CD14-positive monocyte (primary cell): Measurements from ENCODE around the gene RAI1. TPM values are rescaled to one million over a fixed set of nuclear protein-coding genes. Genes with fewer than 3 reads are reported as not detected.
A peak's percentile ranks its signal among the peaks of the same experiment; 100 is the strongest.

ENCODE experiments used
- DNase-seq, 3 donors: peaks; one replicate each; pipeline ENCODE4 v3.0.0-alpha.2; 2011 to 2022
- H2AFZ ChIP-seq: 2 replicates; pipeline ENCODE4 v1.6.0; 2012; ENCODE audit warnings: mild to moderate bottlenecking, low read depth, low read length, inconsistent platforms; ENCODE audit not compliant: insufficient read depth, poor library complexity, severe bottlenecking
- H3K27ac ChIP-seq, 2 donors: 1 replicate in 1 of 2; 2 replicates in 1 of 2; pipeline ENCODE4 v1.5.1; 2012 to 2013; ENCODE audit warnings: low read length in 2 of 2, control low read depth in 1 of 2, inconsistent platforms in 1 of 2, low read depth in 1 of 2, mild to moderate bottlenecking in 1 of 2
- H3K27me3 ChIP-seq, 2 donors: one replicate each; pipeline versions ENCODE4 v1.6.0 to v1.6.1; 2011 to 2013; ENCODE audit warnings: low read length in 2 of 2; ENCODE audit not compliant: control insufficient read depth in 2 of 2, insufficient read depth in 2 of 2
- H3K36me3 ChIP-seq, 2 donors: replicated peaks in 1 of 2; 1 replicate in 1 of 2; 2 replicates in 1 of 2; pipeline versions ENCODE4 v1.5.1 to v1.6.1; 2012 to 2013; ENCODE audit warnings: low read length in 2 of 2, control low read depth in 1 of 2, inconsistent platforms in 1 of 2, mild to moderate bottlenecking in 1 of 2; ENCODE audit not compliant: insufficient read depth in 2 of 2, control insufficient read depth in 1 of 2
- H3K4me1 ChIP-seq, 2 donors: 1 replicate in 1 of 2; 2 replicates in 1 of 2; pipeline versions ENCODE4 v1.5.1 to v1.6.1; 2012 to 2013; ENCODE audit warnings: low read length in 2 of 2, control low read depth in 1 of 2, inconsistent platforms in 1 of 2, mild to moderate bottlenecking in 1 of 2, moderate library complexity in 1 of 2; ENCODE audit not compliant: insufficient read depth in 2 of 2, control insufficient read depth in 1 of 2
- H3K4me2 ChIP-seq: replicated peaks from 2 replicates; pipeline ENCODE3; 2012; ENCODE audit warnings: low read length, moderate library complexity, mild to moderate bottlenecking; ENCODE audit not compliant: poor library complexity, severe bottlenecking; ENCODE audit errors: extremely low read depth
- H3K4me3 ChIP-seq, 3 experiments: fragments of 200-600 bp in 1 of 3; sonication (generic) in 1 of 3; replicated peaks in 1 of 3; 1 replicate in 2 of 3; 2 replicates in 1 of 3; pipeline ENCODE4 v1.5.1; 2011 to 2013; ENCODE audit warnings: low read length in 3 of 3, mild to moderate bottlenecking in 3 of 3, control low read depth in 2 of 3, low read depth in 2 of 3, inconsistent platforms in 1 of 3, moderate library complexity in 1 of 3
- H3K79me2 ChIP-seq: 2 replicates; pipeline ENCODE4 v1.6.0; 2012; ENCODE audit warnings: mild to moderate bottlenecking, control low read depth, inconsistent platforms, low read length, moderate library complexity; ENCODE audit not compliant: insufficient read depth
- H3K9ac ChIP-seq: 2 replicates; pipeline ENCODE4 v1.6.0; 2017; ENCODE audit warnings: low read length, mild to moderate bottlenecking; ENCODE audit not compliant: insufficient read depth, poor library complexity, severe bottlenecking
- H3K9me3 ChIP-seq, 2 donors: replicated peaks in 1 of 2; 1 replicate in 1 of 2; 2 replicates in 1 of 2; pipeline versions ENCODE4 v1.5.1 to v1.6.1; 2012 to 2013; ENCODE audit warnings: low read length in 2 of 2, control low read depth in 1 of 2; ENCODE audit not compliant: control insufficient read depth in 1 of 2, insufficient read depth in 1 of 2
- H4K20me1 ChIP-seq: 2 replicates; pipeline ENCODE4 v1.6.0; 2012; ENCODE audit warnings: mild to moderate bottlenecking, low read length, control low read depth, moderate library complexity; ENCODE audit not compliant: insufficient read depth
- H3K27ac Mint-ChIP-seq, 7 donors: one replicate each; pipeline ENCODE4 v1.8.0; 2020; ENCODE audit warnings: mild to moderate bottlenecking in 7 of 7, mixed read lengths in 7 of 7, moderate library complexity in 6 of 7, inconsistent platforms in 2 of 7
- H3K27me3 Mint-ChIP-seq, 3 donors: one replicate each; pipeline ENCODE4 v1.8.0; 2021 to 2022; ENCODE audit warnings: low read depth in 3 of 3, mild to moderate bottlenecking in 3 of 3, mixed read lengths in 3 of 3, moderate library complexity in 3 of 3, inconsistent platforms in 1 of 3
- H3K36me3 Mint-ChIP-seq, 2 donors: one replicate each; pipeline ENCODE4 v1.8.0; 2020; ENCODE audit warnings: mixed read lengths in 2 of 2, inconsistent platforms in 1 of 2, mild to moderate bottlenecking in 1 of 2
- H3K4me1 Mint-ChIP-seq: one replicate; pipeline ENCODE4 v1.8.0; 2020; ENCODE audit warnings: mild to moderate bottlenecking, mixed read lengths
- H3K4me3 Mint-ChIP-seq, 2 donors: one replicate each; pipeline ENCODE4 v1.8.0; 2020; ENCODE audit warnings: mild to moderate bottlenecking in 2 of 2, mixed read lengths in 2 of 2, moderate library complexity in 1 of 2
- H3K9me3 Mint-ChIP-seq, 7 donors: one replicate each; pipeline ENCODE4 v1.8.0; 2020 to 2022; ENCODE audit warnings: mixed read lengths in 7 of 7, mild to moderate bottlenecking in 6 of 7, moderate library complexity in 6 of 7, inconsistent platforms in 2 of 7
- WGBS: methylation state at CpG from one replicate; pipeline ENCODE4 v1.1.5; 2013; ENCODE audit warnings: missing lambda C conversion rate; ENCODE audit not compliant: insufficient coverage; 5-methylcytosine and 5-hydroxymethylcytosine counted together
- intact Hi-C, 2 donors: fragments of 100-400 bp; cut with micrococcal nuclease; formaldehyde crosslinking; loops; one replicate each; pipeline versions ENCODE4 v1.15.0 to v1.15.1; 2023
- polyA plus RNA-seq, 3 donors: library from polyadenylated mRNA; depleted of rRNA in 1 of 3; unstranded in 2 of 3; stranded (reverse) in 1 of 3; fragments of 300-500 nt in 2 of 3; fragments of >200 nt in 1 of 3; fragmentation: Illumina TruSeq in 2 of 3; gene quantifications; 1 replicate in 2 of 3; 2 replicates in 1 of 3; pipeline ENCODE4 v1.2.3, GENCODE V29; 2012 to 2021
- TF ChIP-seq, protein P1 (sequence below): fragments of 200-600 bp; IDR thresholded peaks from one replicate; pipeline ENCODE4 v1.8.0; 2022; ENCODE audit warnings: antibody characterized with exemption, mild to moderate bottlenecking

Gene RAI1
- polyA plus RNA-seq, 3 donors = 0.89 to 4.4 (median 1.5) TPM

DNA sequence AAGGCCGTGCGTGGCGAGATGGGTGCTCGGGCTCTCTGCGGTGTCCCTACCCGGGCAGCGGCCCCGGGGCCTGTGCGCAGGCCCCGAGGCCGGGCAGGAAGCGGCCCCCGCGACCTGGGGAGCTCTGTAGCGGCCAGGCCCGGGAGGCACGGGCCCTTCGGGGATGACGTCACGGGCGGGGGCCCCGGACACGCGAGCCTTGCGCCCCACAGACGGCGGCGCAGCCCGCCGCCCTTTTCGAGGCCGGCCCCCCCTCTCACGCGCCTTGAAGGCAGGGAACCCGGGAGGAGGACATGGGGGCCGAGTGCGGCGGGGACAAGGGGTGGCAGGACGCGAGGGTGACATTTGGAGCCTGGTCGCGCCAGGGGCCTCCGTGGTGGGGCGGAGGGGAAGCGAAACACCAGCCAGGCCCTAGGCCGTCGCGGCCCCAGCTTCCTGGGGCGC, 1.1 kb downstream of the RAI1 start:
- H3K9me3 ChIP-seq = no peaks in the 10 kb centered on the region
- Mint-ChIP-seq H3K27me3 (peaks cover 2 to 10% (median 6%) of the 10 kb centered on the region in 3 donors), H3K27ac (peak overlapping the region; percentile 73 to 95 (median 89)), H3K9me3 (peaks cover 0 to 3% (median 0%) of the 10 kb centered on the region in 7 donors), H3K4me1 (peaks cover 36% of the 10 kb centered on the region), H3K36me3 (peaks cover 10 to 17% of the 10 kb centered on the region in 2 donors), H3K4me3 (peak overlapping the region; percentile 90 to 92)
- no peaks in the 10 kb centered on the region for H3K36me3 ChIP-seq
- peak overlapping the region; percentile 69 for H2AFZ ChIP-seq
- 1% methylated on average over 49 of the region's 49 CpGs for WGBS
- H3K27ac ChIP-seq = peak overlapping the region; percentile 75 to 89
- H3K79me2 ChIP-seq = peaks cover 56% of the 10 kb centered on the region
- DNase-seq = peak; percentile 71 to 81 (median 72)
- peak overlapping the region; percentile 87 for H3K4me2 ChIP-seq
- H3K9ac ChIP-seq = peak overlapping the region; percentile 91
- no peaks in the 10 kb centered on the region for H3K27me3 ChIP-seq
- intact Hi-C loops = loop anchor here in 1 of 2 donors (5.0 to 10.0 kb wide), 3 partner anchors 70 to 355 kb away; partner anchors contain the start of genes ATPAF2, GID4 and SREBF1
- H4K20me1 ChIP-seq = peaks cover 34% of the 10 kb centered on the region
- peaks cover 15 to 42% of the 10 kb centered on the region in 2 donors for H3K4me1 ChIP-seq
- TF ChIP-seq, protein P1, sequence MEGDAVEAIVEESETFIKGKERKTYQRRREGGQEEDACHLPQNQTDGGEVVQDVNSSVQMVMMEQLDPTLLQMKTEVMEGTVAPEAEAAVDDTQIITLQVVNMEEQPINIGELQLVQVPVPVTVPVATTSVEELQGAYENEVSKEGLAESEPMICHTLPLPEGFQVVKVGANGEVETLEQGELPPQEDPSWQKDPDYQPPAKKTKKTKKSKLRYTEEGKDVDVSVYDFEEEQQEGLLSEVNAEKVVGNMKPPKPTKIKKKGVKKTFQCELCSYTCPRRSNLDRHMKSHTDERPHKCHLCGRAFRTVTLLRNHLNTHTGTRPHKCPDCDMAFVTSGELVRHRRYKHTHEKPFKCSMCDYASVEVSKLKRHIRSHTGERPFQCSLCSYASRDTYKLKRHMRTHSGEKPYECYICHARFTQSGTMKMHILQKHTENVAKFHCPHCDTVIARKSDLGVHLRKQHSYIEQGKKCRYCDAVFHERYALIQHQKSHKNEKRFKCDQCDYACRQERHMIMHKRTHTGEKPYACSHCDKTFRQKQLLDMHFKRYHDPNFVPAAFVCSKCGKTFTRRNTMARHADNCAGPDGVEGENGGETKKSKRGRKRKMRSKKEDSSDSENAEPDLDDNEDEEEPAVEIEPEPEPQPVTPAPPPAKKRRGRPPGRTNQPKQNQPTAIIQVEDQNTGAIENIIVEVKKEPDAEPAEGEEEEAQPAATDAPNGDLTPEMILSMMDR = no peak
- peak overlapping the region; percentile 50 to 87 (median 66) for H3K4me3 ChIP-seq

DNA sequence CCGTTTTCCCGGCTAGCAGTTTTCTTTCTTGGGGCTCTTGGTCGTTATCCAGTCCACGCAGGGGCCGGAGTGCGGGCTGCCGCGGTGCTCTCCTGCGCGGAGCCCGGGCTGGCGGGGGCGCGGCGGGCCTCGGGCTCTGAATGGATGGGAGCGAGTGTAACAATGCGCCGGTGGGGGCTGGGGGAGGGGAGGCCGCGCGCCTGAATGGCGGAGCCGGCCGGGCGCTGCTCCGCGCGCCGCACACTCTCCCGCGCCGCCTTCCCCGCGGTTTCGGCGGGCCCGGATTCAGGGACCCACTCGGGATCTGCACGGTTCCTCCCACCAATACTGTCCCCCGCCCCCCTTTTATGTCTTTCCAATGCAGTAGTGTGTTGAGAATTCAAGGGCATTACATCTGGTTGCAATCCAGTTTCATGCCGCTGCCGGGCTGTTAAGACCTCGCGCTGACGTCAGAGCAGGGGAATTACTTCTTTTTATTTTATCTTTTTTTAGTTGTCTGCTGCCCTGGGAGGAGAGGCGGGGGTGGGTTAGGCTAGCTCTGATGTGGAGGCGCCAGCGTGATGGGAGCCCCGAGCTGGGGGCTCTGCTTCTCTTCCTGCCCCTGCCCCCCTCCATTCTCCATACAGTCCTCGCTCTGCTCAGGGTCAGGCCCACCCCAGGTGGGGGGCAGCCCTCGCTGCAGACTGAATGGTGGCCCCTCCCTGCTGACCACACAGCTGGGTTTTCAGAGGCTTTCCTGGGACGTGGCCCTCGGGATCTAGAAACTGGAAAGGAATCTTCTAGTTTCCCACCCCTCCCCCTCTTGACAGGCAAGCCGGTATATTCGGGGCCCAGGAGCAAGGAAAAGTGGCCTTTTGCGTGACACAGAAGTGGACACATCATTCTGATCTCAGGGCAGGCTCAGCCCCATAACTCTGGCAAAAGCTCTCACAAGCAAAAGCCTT, 1.8 kb downstream of the RAI1 start:
- H3K36me3 Mint-ChIP-seq = peaks cover 12 to 19% of the 10 kb centered on the region in 2 donors
- peak overlapping the region; percentile 75 to 89 for H3K27ac ChIP-seq
- H3K9ac ChIP-seq = peak overlapping the region; percentile 91
- peak overlapping the region; percentile 88 to 90 for H3K4me3 Mint-ChIP-seq
- peaks cover 0 to 3% (median 0%) of the 10 kb centered on the region in 7 donors for H3K9me3 Mint-ChIP-seq
- H2AFZ ChIP-seq = peak overlapping the region; percentile 69
- 2% methylated on average over 18 of the region's 57 CpGs for WGBS
- TF ChIP-seq, protein P1 = no peak
- no peaks in the 10 kb centered on the region for H3K27me3 ChIP-seq
- H3K4me2 ChIP-seq = peak overlapping the region; percentile 87
- H3K4me1 Mint-ChIP-seq = peaks cover 35% of the 10 kb centered on the region
- peaks cover 63% of the 10 kb centered on the region for H3K79me2 ChIP-seq
- H4K20me1 ChIP-seq = peaks cover 37% of the 10 kb centered on the region
- no peaks in the 10 kb centered on the region for H3K36me3 ChIP-seq
- peaks cover 2 to 10% (median 9%) of the 10 kb centered on the region in 3 donors for H3K27me3 Mint-ChIP-seq
- DNase-seq = peak; percentile 56 to 75 (median 61)
- peak overlapping the region; percentile 87 to 95 (median 93) for H3K27ac Mint-ChIP-seq
- H3K4me3 ChIP-seq = peak overlapping the region; percentile 50 to 87 (median 66)
- intact Hi-C loops = loop anchor here in 1 of 2 donors (5.0 to 10.0 kb wide), 3 partner anchors 69 to 354 kb away; partner anchors contain the start of genes ATPAF2, GID4 and SREBF1
- no peaks in the 10 kb centered on the region for H3K9me3 ChIP-seq
- H3K4me1 ChIP-seq = peaks cover 12 to 39% of the 10 kb centered on the region in 2 donors
